Gastrocnemius medialis (tissue), 4 donors: ENCODE measurements around the gene TMEM31. TPM values are rescaled to one million over a fixed set of nuclear protein-coding genes. Genes with fewer than 3 reads are reported as not detected.

Experiments used
- ATAC-seq, 2 donors: fragments of 150-250 bp; one replicate each; pipeline ENCODE4 v1.9.1; 2016
- DNase-seq, 2 donors: peaks; one replicate each; pipeline ENCODE4 v3.0.0-alpha.2; 2019
- H3K27ac ChIP-seq, 4 donors: fragments of 200-600 bp; sonication (generic); 1 replicate in 1 of 4; 2 replicates in 3 of 4; pipeline ENCODE4 v1.5.1; 2016 to 2018; ENCODE audit warnings: mild to moderate bottlenecking in 2 of 4, moderate library complexity in 1 of 4
- H3K27me3 ChIP-seq, 3 donors: fragments of 200-600 bp; sonication (generic) in 2 of 3; 1 replicate in 1 of 3; 2 replicates in 2 of 3; pipeline versions ENCODE4 v1.5.1 to v1.6.0; 2016 to 2019; ENCODE audit warnings: mild to moderate bottlenecking in 1 of 3, moderate library complexity in 1 of 3
- H3K36me3 ChIP-seq, 2 donors: fragments of 200-600 bp; sonication (generic) in 1 of 2; one replicate each; pipeline ENCODE4 v1.5.1; 2017 to 2018
- H3K4me1 ChIP-seq, 2 donors: fragments of 200-600 bp; sonication (generic) in 1 of 2; one replicate each; pipeline ENCODE4 v1.5.1; 2016 to 2017; ENCODE audit warnings: mild to moderate bottlenecking in 2 of 2
- H3K4me3 ChIP-seq, 4 donors: fragments of 200-600 bp; sonication (generic) in 3 of 4; 1 replicate in 1 of 4; 2 replicates in 3 of 4; pipeline ENCODE4 v1.5.1; 2016 to 2019; ENCODE audit warnings: mild to moderate bottlenecking in 2 of 4
- H3K9me3 ChIP-seq, 3 donors: fragments of 200-600 bp; sonication (generic) in 2 of 3; 1 replicate in 1 of 3; 2 replicates in 2 of 3; pipeline ENCODE4 v1.5.1; 2016 to 2019
- POLR2A ChIP-seq, 2 donors: fragments of 450-650 bp; IDR thresholded peaks; one replicate each; pipeline ENCODE4 v1.6.1; 2017; ENCODE audit warnings: antibody characterized with exemption in 2 of 2, mild to moderate bottlenecking in 2 of 2, moderate library complexity in 2 of 2
- in situ Hi-C, 4 donors: fragments of 200-750 bp; cut with MboI; loops; one replicate each; pipeline versions ENCODE4 v1.15.0 to v1.8.0; 2017; ENCODE audit warnings: low sequenced_read_pairs in 4 of 4
- intact Hi-C: fragments of 100-400 bp; cut with DNase I; formaldehyde crosslinking; loops from one replicate; pipeline ENCODE4 v1.15.1; 2023; ENCODE audit warnings: low total_unique reads
- total RNA-seq, 4 donors: library from RNA; depleted of rRNA; stranded (reverse); fragments of >200 nt; gene quantifications; one replicate each; pipeline versions ENCODE4 v1.1.0 to v1.2.3, GENCODE V29; 2016
- TF ChIP-seq, protein P1 (sequence below), 5 experiments: fragments of 450-650 bp in 3 of 5; fragments of 200-600 bp in 2 of 5; sonication (generic) in 2 of 5; IDR thresholded peaks in 4 of 5; conservative IDR thresholded peaks in 1 of 5; 1 replicate in 4 of 5; 2 replicates in 1 of 5; pipeline ENCODE4 v1.5.1; 2016 to 2019; ENCODE audit warnings: antibody characterized with exemption in 5 of 5, mild to moderate bottlenecking in 3 of 5, moderate library complexity in 3 of 5

The TMEM31 gene
- total RNA-seq, 4 donors from 2014 or later, result not detected

GRCh38 chrX:103686199-103687072 lies 24.3 kb upstream of the TMEM31 start, which contains the start of gene MORF4L2:
MORF4L2 (minus strand) TSS chrX:103686699; CDS start chrX:103677027, 9,672 bp downstream.
- H3K4me3 ChIP-seq, result peak within 1 kb of the TSS; percentile 73 to 74 (median 74)
- H3K27me3 ChIP-seq, result no peaks in the 10 kb centered on the region
- peaks cover 5 to 9% of the 10 kb centered on the region in 2 donors for H3K4me1 ChIP-seq
- TF ChIP-seq POLR2A (IDR thresholded peaks at IDR 0.05), result peak; percentile 78 to 90
- TF ChIP-seq, protein P1, sequence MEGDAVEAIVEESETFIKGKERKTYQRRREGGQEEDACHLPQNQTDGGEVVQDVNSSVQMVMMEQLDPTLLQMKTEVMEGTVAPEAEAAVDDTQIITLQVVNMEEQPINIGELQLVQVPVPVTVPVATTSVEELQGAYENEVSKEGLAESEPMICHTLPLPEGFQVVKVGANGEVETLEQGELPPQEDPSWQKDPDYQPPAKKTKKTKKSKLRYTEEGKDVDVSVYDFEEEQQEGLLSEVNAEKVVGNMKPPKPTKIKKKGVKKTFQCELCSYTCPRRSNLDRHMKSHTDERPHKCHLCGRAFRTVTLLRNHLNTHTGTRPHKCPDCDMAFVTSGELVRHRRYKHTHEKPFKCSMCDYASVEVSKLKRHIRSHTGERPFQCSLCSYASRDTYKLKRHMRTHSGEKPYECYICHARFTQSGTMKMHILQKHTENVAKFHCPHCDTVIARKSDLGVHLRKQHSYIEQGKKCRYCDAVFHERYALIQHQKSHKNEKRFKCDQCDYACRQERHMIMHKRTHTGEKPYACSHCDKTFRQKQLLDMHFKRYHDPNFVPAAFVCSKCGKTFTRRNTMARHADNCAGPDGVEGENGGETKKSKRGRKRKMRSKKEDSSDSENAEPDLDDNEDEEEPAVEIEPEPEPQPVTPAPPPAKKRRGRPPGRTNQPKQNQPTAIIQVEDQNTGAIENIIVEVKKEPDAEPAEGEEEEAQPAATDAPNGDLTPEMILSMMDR (IDR thresholded peaks at IDR 0.05 in 4 of 5, conservative IDR thresholded peaks at IDR 0.05 in 1 of 5), result no peak
- peaks cover 0 to 29% of the 10 kb centered on the region in 2 donors for H3K36me3 ChIP-seq
- in situ Hi-C loops (loop anchor here in 2 of 4 donors (25.0 kb wide), 1 partner anchor 476 kb away; the partner anchor contains the start of genes FAM199X (in 2 of the 2) and SLC25A53 (in 2 of the 2)), intact Hi-C loops (loop anchor here (2.0 to 5.0 kb wide), 6 partner anchors 58 to 481 kb away; partner anchors contain the start of genes FAM199X, TCEAL1, TCEAL3 and TCEAL4)
- DNase-seq (peak; percentile 93 to 96), ATAC-seq (peak; percentile 87 to 91)
- H3K9me3 ChIP-seq, result no peaks in the 10 kb centered on the region
- H3K27ac ChIP-seq, result peak within 1 kb of the TSS; percentile 94 to 99 (median 97)

DNA sequence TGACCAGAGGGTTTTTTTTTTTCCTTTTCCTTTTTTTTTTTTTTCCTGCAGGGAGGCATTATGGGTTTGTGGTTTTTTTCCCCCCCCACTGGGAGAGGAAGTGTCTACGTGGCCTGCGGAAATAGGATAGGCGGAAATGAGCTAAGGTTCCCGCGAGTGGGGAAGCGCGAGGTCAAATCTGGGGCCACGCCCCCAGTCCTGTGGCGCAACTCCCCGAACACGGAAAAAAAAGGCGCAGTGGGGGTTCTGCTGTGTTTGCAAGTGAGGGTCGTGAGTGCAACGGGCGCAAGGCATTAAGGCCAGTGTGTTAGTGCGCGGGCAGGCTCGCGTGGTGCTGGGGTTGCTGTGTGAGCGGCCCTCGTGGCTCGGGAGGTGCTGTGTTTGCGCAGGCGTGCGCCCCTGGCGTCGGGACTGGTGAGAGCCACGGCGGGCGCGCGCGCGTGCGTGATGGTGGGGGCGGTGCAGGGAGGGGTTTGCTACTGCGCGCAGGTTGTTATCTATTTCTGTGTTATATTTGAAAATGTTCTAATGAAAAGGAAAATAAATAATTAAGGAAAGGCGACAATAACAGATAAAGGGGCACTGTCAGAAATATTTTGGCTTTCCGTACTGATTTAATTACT lies 23.5 kb upstream of the TMEM31 start:
- in situ Hi-C loops (loop anchor here in 2 of 4 donors (25.0 kb wide), 1 partner anchor 475 kb away; the partner anchor contains the start of genes FAM199X (in 2 of the 2) and SLC25A53 (in 2 of the 2)), intact Hi-C loops (loop anchor here (2.0 to 5.0 kb wide), 6 partner anchors 58 to 480 kb away; partner anchors contain the start of genes FAM199X, TCEAL1, TCEAL3 and TCEAL4)
- ATAC-seq, result peak; percentile 76 to 83
- TF ChIP-seq, protein P1 (IDR thresholded peaks at IDR 0.05 in 4 of 5, conservative IDR thresholded peaks at IDR 0.05 in 1 of 5), result peak; percentile 44 to 57 (median 50)
- peak; percentile 38 to 52 for TF ChIP-seq POLR2A (IDR thresholded peaks at IDR 0.05)
- H3K9me3 ChIP-seq, result no peaks in the 10 kb centered on the region
- no peaks in the 10 kb centered on the region for H3K27me3 ChIP-seq
- peak overlapping the region; percentile 94 to 99 (median 97) for H3K27ac ChIP-seq
- H3K4me3 ChIP-seq, result peak overlapping the region; percentile 56 to 74 (median 70)
- DNase-seq, result peak; percentile 74 to 85
- H3K36me3 ChIP-seq, result peaks cover 0 to 22% of the 10 kb centered on the region in 2 donors
- H3K4me1 ChIP-seq, result peaks cover 5 to 9% of the 10 kb centered on the region in 2 donors

GRCh38 chrX:103687696-103688201 lies 23.0 kb upstream of the TMEM31 start:
- H3K27ac ChIP-seq, result peak overlapping the region; percentile 94 to 99 (median 97)
- TF ChIP-seq, protein P1 (IDR thresholded peaks at IDR 0.05 in 4 of 5, conservative IDR thresholded peaks at IDR 0.05 in 1 of 5), result peak; percentile 55 to 79 (median 56)
- peak in 1 of 2 donors; percentile 1 for TF ChIP-seq POLR2A (IDR thresholded peaks at IDR 0.05)
- intact Hi-C loops (loop anchor here (2.0 to 5.0 kb wide), 6 partner anchors 59 to 480 kb away; partner anchors contain the start of genes FAM199X, TCEAL1, TCEAL3 and TCEAL4), in situ Hi-C loops (loop anchor here in 2 of 4 donors (25.0 kb wide), 1 partner anchor 475 kb away; the partner anchor contains the start of genes FAM199X (in 2 of the 2) and SLC25A53 (in 2 of the 2))
- H3K4me1 ChIP-seq, result peaks cover 5 to 9% of the 10 kb centered on the region in 2 donors
- peaks cover 0 to 16% of the 10 kb centered on the region in 2 donors for H3K36me3 ChIP-seq
- ATAC-seq, result peak; percentile 19 to 29
- peak; percentile 23 to 47 for DNase-seq
- peak overlapping the region; percentile 56 to 74 (median 70) for H3K4me3 ChIP-seq
- H3K27me3 ChIP-seq, result no peaks in the 10 kb centered on the region
- no peaks in the 10 kb centered on the region for H3K9me3 ChIP-seq

- Histone ChIP-seq H3K27me3 (no peaks in the 10 kb centered on the region), H3K4me1 (peaks cover 5 to 9% of the 10 kb centered on the region in 2 donors), H3K9me3 (no peaks in the 10 kb centered on the region), H3K27ac (peak overlapping the region in 3 of 4 donors; percentile 94 to 99 (median 98)), H3K4me3 (no peak overlapping the region), H3K36me3 (peaks cover 0 to 7% of the 10 kb centered on the region in 2 donors)
- ATAC-seq, result no peak
- intact Hi-C loops (loop anchor here (5.0 kb wide), 4 partner anchors 82 to 478 kb away; partner anchors contain the start of genes FAM199X, TCEAL3 and TCEAL4), in situ Hi-C loops (loop anchor here in 2 of 4 donors (25.0 kb wide), 1 partner anchor 473 kb away; the partner anchor contains the start of genes FAM199X (in 2 of the 2) and SLC25A53 (in 2 of the 2))
- no peak for TF ChIP-seq POLR2A (IDR thresholded peaks at IDR 0.05)
- TF ChIP-seq, protein P1 (IDR thresholded peaks at IDR 0.05 in 4 of 5, conservative IDR thresholded peaks at IDR 0.05 in 1 of 5), result peak; percentile 33 to 65 (median 46)
- no peak for DNase-seq
Measured at GRCh38 chrX:103688946-103689345, 21.8 kb upstream of the TMEM31 start.
